Neural cell (in vitro differentiated cells): ENCODE measurements around the gene CENPW. TPM values are rescaled to one million over a fixed set of nuclear protein-coding genes. Genes with fewer than 3 reads are reported as not detected.

Source experiments
- H2AFZ ChIP-seq: fragments of 200-600, 300-800 bp; sonication (generic), shearing (Covaris generic); 2 replicates; pipeline ENCODE4 v1.6.0; 2014; ENCODE audit warnings: low read depth, mild to moderate bottlenecking, antibody characterized with exemption, low read length, moderate library complexity
- H3F3A ChIP-seq: fragments of 200-600 bp; shearing (Covaris generic); 2 replicates; pipeline ENCODE4 v1.6.1; 2016; ENCODE audit warnings: mild to moderate bottlenecking, moderate library complexity, mixed read lengths, antibody characterized with exemption, low read length; ENCODE audit not compliant: insufficient read depth, poor library complexity, severe bottlenecking
- H3K27ac ChIP-seq: fragments of 200-600, 300-800 bp; sonication (generic), shearing (Covaris generic); 2 replicates; pipeline ENCODE4 v1.5.1; 2014; ENCODE audit warnings: mild to moderate bottlenecking, low read length, moderate library complexity
- H3K27me3 ChIP-seq: fragments of 300-800, 200-600 bp; sonication (generic), shearing (Covaris generic); 2 replicates; pipeline ENCODE4 v1.6.0; 2014; ENCODE audit warnings: mild to moderate bottlenecking, low read depth, low read length, moderate library complexity; ENCODE audit not compliant: insufficient read depth
- H3K36me3 ChIP-seq: fragments of 300-800, 200-600 bp; sonication (generic), shearing (Covaris generic); 2 replicates; pipeline ENCODE4 v1.5.1; 2014; ENCODE audit warnings: mild to moderate bottlenecking, antibody characterized with exemption, low read length, moderate library complexity; ENCODE audit not compliant: insufficient read depth
- H3K4me2 ChIP-seq: fragments of 300-800, 200-600 bp; sonication (generic), shearing (Covaris generic); 2 replicates; pipeline ENCODE4 v1.6.0; 2014; ENCODE audit warnings: mild to moderate bottlenecking, low read length
- H3K4me3 ChIP-seq: fragments of 300-800, 200-600 bp; sonication (generic), shearing (Covaris generic); 2 replicates; pipeline ENCODE4 v1.5.1; 2014; ENCODE audit warnings: mild to moderate bottlenecking, low read length, moderate library complexity
- H3K79me2 ChIP-seq: fragments of 200-600 bp; shearing (Covaris generic); replicated peaks from 2 replicates; pipeline ENCODE4 v1.6.0; 2014; ENCODE audit warnings: mild to moderate bottlenecking, low read length, moderate library complexity; ENCODE audit not compliant: insufficient read depth
- H3K9ac ChIP-seq: fragments of 300-800, 200-600 bp; sonication (generic), shearing (Covaris generic); 2 replicates; pipeline ENCODE4 v1.6.1; 2016; ENCODE audit warnings: mild to moderate bottlenecking, low read length, mixed read lengths
- H3K9me2 ChIP-seq: fragments of 200-600 bp; shearing (Covaris generic); 2 replicates; pipeline ENCODE4 v1.6.1; 2016; ENCODE audit warnings: mild to moderate bottlenecking, low read length, mixed read lengths; ENCODE audit not compliant: insufficient read depth
- H3K9me3 ChIP-seq: fragments of 200-600, 300-800 bp; sonication (generic), shearing (Covaris generic); 2 replicates; pipeline ENCODE4 v1.6.1; 2016; ENCODE audit warnings: mild to moderate bottlenecking, mixed run types, low read length, moderate library complexity, mixed read lengths
- H4K20me1 ChIP-seq: fragments of 200-600 bp; shearing (Covaris generic); 2 replicates; pipeline ENCODE4 v1.6.1; 2016; ENCODE audit warnings: mild to moderate bottlenecking, mixed run types; ENCODE audit not compliant: insufficient read depth
- CTCF ChIP-seq: fragments of 450-650 bp; IDR thresholded peaks from 2 replicates; pipeline ENCODE4 v1.5.1; 2014; ENCODE audit warnings: antibody characterized with exemption, mild to moderate bottlenecking, moderate library complexity; ENCODE audit not compliant: poor library complexity, severe bottlenecking
- EP300 ChIP-seq: fragments of 450-650 bp; conservative IDR thresholded peaks from 2 replicates; pipeline ENCODE4 v1.6.1; 2014; ENCODE audit warnings: antibody characterized with exemption, mild to moderate bottlenecking, moderate library complexity; ENCODE audit not compliant: poor library complexity, severe bottlenecking
- EZH2 ChIP-seq: fragments of 200-600, 300-800 bp; shearing (Covaris generic), sonication (generic); IDR thresholded peaks from 2 replicates; pipeline ENCODE4 v1.6.1; 2014; ENCODE audit warnings: antibody characterized with exemption, low read length, borderline replicate concordance, mild to moderate bottlenecking; ENCODE audit not compliant: insufficient read depth, poor library complexity, severe bottlenecking
- MXI1 ChIP-seq: fragments of 450-650 bp; conservative IDR thresholded peaks from 2 replicates; pipeline ENCODE4 v1.6.1; 2014; ENCODE audit warnings: antibody characterized with exemption, mild to moderate bottlenecking; ENCODE audit not compliant: poor library complexity, severe bottlenecking
- POLR2AphosphoS5 ChIP-seq: IDR thresholded peaks from 2 replicates; pipeline ENCODE4 v1.6.1; 2012
- RAD21 ChIP-seq: fragments of 450-650 bp; conservative IDR thresholded peaks from 2 replicates; pipeline ENCODE4 v1.6.1; 2014; ENCODE audit warnings: antibody characterized with exemption, mild to moderate bottlenecking, moderate library complexity
- REST ChIP-seq: IDR thresholded peaks from 2 replicates; pipeline ENCODE4 v1.6.1; 2012; ENCODE audit warnings: borderline replicate concordance
- SMC3 ChIP-seq: fragments of 450-650 bp; conservative IDR thresholded peaks from 2 replicates; pipeline ENCODE4 v1.6.1; 2014; ENCODE audit warnings: antibody characterized with exemption, mild to moderate bottlenecking, moderate library complexity; ENCODE audit not compliant: poor library complexity
- TAF1 ChIP-seq: IDR thresholded peaks from 2 replicates; pipeline ENCODE4 v1.6.1; 2012; ENCODE audit warnings: low read depth
- polyA plus RNA-seq: library from polyadenylated mRNA; depleted of rRNA; stranded (reverse); fragments of >200 nt; gene quantifications from 2 replicates; pipeline ENCODE4 v1.2.3, GENCODE V29; 2014

The CENPW gene
- polyA plus RNA-seq, 1 donor from 2014 or later: 1.3 TPM

- TF ChIP-seq RAD21: no peak
Measured at GRCh38 chr6:126381498-126381897, 41.6 kb downstream of the CENPW start (continued).

GRCh38 chr6:126383203-126383602 lies 43.3 kb downstream of the CENPW start:
- TF ChIP-seq POLR2AphosphoS5 (no peak), EP300 (no peak), RAD21 (no peak), SMC3 (no peak), EZH2 (no peak), REST (no peak), CTCF (no peak), TAF1 (no peak), MXI1 (no peak)
- Histone ChIP-seq H3K36me3 (no peaks in the 10 kb centered on the region), H3K27ac (no peak overlapping the region), H3K27me3 (no peaks in the 10 kb centered on the region), H3K79me2 (no peaks in the 10 kb centered on the region), H3F3A (no peaks in the 10 kb centered on the region), H3K9me2 (no peaks in the 10 kb centered on the region), H3K9me3 (no peaks in the 10 kb centered on the region), H2AFZ (no peak overlapping the region), H4K20me1 (no peaks in the 10 kb centered on the region), H3K9ac (no peak overlapping the region), H3K4me2 (no peak overlapping the region), H3K4me3 (no peak overlapping the region)

- Histone ChIP-seq H4K20me1 (no peaks in the 10 kb centered on the region), H3K27ac (no peak overlapping the region), H2AFZ (no peak overlapping the region), H3F3A (no peaks in the 10 kb centered on the region), H3K4me2 (no peak overlapping the region), H3K27me3 (no peaks in the 10 kb centered on the region), H3K9me2 (no peaks in the 10 kb centered on the region), H3K4me3 (no peak overlapping the region), H3K9me3 (no peaks in the 10 kb centered on the region), H3K36me3 (no peaks in the 10 kb centered on the region), H3K79me2 (no peaks in the 10 kb centered on the region), H3K9ac (no peak overlapping the region)
- no peak for TF ChIP-seq RAD21
- TF ChIP-seq REST: no peak
- no peak for TF ChIP-seq CTCF
- TF ChIP-seq EZH2: no peak
- no peak for TF ChIP-seq TAF1
- TF ChIP-seq MXI1: no peak
- TF ChIP-seq POLR2AphosphoS5: no peak
- TF ChIP-seq EP300: no peak
- no peak for TF ChIP-seq SMC3
Measured at GRCh38 chr6:126385536-126385935, 45.6 kb downstream of the CENPW start.
